ENCODE data around the gene ATP7B.
A peak's percentile ranks its signal among the peaks of the same experiment; 100 is the strongest.
"Not testable (repeated sequence)": the region's sequence is repeated elsewhere in the genome, so short reads cannot be mapped to it uniquely, and the experiment has no call there.

Gene ATP7B

GRCh38 chr13:51983292-51983691 is 28.0 kb downstream of the ATP7B start:
- not testable (repeated sequence) for H3K9ac ChIP-seq (ENCODE audit: low read length in 5 of 5); H3K9me3 ChIP-seq (ENCODE audit: control insufficient read depth in 5 of 5, low read length in 5 of 5); H3K27me3 ChIP-seq (ENCODE audit: control insufficient read depth in 5 of 5, insufficient read depth in 4 of 5, low read length in 5 of 5)

DNA sequence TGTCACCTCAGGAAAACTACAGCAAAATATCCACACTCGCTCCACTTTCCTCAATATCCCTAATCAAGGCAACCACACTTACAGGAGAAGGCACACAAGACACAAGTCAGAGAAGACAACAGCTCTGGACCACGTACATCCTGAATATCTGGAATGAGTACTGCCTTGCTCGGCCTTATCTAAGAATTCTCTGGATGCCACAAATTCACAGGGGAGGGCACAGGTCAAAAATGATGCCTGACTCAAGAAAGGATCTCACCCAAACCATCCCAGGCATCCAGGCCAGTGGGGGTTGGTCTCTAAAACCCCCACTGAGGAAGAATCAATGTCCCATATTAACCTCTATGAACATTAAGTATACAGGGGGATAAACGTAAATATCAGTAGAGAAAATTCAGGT is 29.9 kb downstream of the ATP7B start:
- Histone ChIP-seq H3K36me3 (ENCODE audit: control insufficient read depth in 5 of 5, insufficient read depth in 5 of 5, low read length in 5 of 5) (no peaks in the 10 kb centered on the region), H3K9me3 (ENCODE audit: control insufficient read depth in 5 of 5, low read length in 5 of 5) (no peaks in the 10 kb centered on the region), H3K27ac (ENCODE audit: low read depth, low read length) (no peak overlapping the region), H3K4me1 (ENCODE audit: control insufficient read depth in 5 of 5, insufficient read depth in 5 of 5, low read length in 5 of 5) (peaks cover 0 to 13% (median 5%) of the 10 kb centered on the region in 5 donors), H3K4me3 (ENCODE audit: low read depth in 1 of 5, low read length in 5 of 5) (peak overlapping the region in 1 of 5 donors; percentile 2), H3K27me3 (ENCODE audit: control insufficient read depth in 5 of 5, insufficient read depth in 4 of 5, low read length in 5 of 5) (no peaks in the 10 kb centered on the region), H3K9ac (ENCODE audit: low read length in 5 of 5) (no peak overlapping the region)

More at GRCh38 chr13:51983292-51983691, 28.0 kb downstream of the ATP7B start:
- H3K4me3 ChIP-seq (ENCODE audit: low read depth in 1 of 5, low read length in 5 of 5); H3K36me3 ChIP-seq (ENCODE audit: control insufficient read depth in 5 of 5, insufficient read depth in 5 of 5, low read length in 5 of 5); H3K27ac ChIP-seq (ENCODE audit: low read depth, low read length): not testable (repeated sequence)
- H3K4me1 ChIP-seq (ENCODE audit: control insufficient read depth in 5 of 5, insufficient read depth in 5 of 5, low read length in 5 of 5), result peaks cover 0 to 13% (median 5%) of the 10 kb centered on the region in 5 donors

GRCh38 chr13:51980908-51981307 is 30.3 kb downstream of the ATP7B start:
- Histone ChIP-seq H3K9me3 (ENCODE audit: control insufficient read depth in 5 of 5, low read length in 5 of 5) (no peaks in the 10 kb centered on the region), H3K4me1 (ENCODE audit: control insufficient read depth in 5 of 5, insufficient read depth in 5 of 5, low read length in 5 of 5) (peaks cover 0 to 13% (median 5%) of the 10 kb centered on the region in 5 donors), H3K27ac (ENCODE audit: low read depth, low read length) (no peak overlapping the region), H3K9ac (ENCODE audit: low read length in 5 of 5) (no peak overlapping the region), H3K27me3 (ENCODE audit: control insufficient read depth in 5 of 5, insufficient read depth in 4 of 5, low read length in 5 of 5) (no peaks in the 10 kb centered on the region), H3K4me3 (ENCODE audit: low read depth in 1 of 5, low read length in 5 of 5) (peak overlapping the region in 1 of 5 donors; percentile 2), H3K36me3 (ENCODE audit: control insufficient read depth in 5 of 5, insufficient read depth in 5 of 5, low read length in 5 of 5) (no peaks in the 10 kb centered on the region)

- Histone ChIP-seq H3K4me1 (ENCODE audit: control insufficient read depth in 5 of 5, insufficient read depth in 5 of 5, low read length in 5 of 5) (peaks cover 0 to 13% (median 5%) of the 10 kb centered on the region in 5 donors), H3K4me3 (ENCODE audit: low read depth in 1 of 5, low read length in 5 of 5) (no peak overlapping the region), H3K9me3 (ENCODE audit: control insufficient read depth in 5 of 5, low read length in 5 of 5) (no peaks in the 10 kb centered on the region), H3K27ac (ENCODE audit: low read depth, low read length) (no peak overlapping the region), H3K9ac (ENCODE audit: low read length in 5 of 5) (no peak overlapping the region), H3K27me3 (ENCODE audit: control insufficient read depth in 5 of 5, insufficient read depth in 4 of 5, low read length in 5 of 5) (no peaks in the 10 kb centered on the region), H3K36me3 (ENCODE audit: control insufficient read depth in 5 of 5, insufficient read depth in 5 of 5, low read length in 5 of 5) (peaks cover 0 to 4% (median 0%) of the 10 kb centered on the region in 5 donors)
Observed at GRCh38 chr13:51978796-51979556, 32.3 kb downstream of the ATP7B start.

DNA sequence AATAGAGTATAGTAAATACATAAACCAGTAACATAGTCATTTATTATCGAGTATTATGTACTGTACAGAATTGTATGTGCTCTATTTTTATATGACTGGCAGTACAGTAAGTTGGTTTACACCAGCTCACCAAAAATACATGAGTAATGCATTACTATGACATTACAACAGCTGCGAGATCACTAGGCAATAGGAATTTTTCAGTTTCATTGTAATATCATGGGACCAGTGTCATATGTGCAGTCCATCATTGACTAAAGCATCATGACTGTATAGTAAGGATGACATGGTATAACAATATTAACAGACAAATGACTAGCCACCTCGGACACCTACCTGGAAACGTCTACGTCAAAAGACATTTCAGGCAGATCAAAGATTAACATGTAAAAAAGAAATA is 33.6 kb downstream of the ATP7B start:
- Histone ChIP-seq H3K36me3 (ENCODE audit: control insufficient read depth in 5 of 5, insufficient read depth in 5 of 5, low read length in 5 of 5) (peaks cover 0 to 4% (median 0%) of the 10 kb centered on the region in 5 donors), H3K27me3 (ENCODE audit: control insufficient read depth in 5 of 5, insufficient read depth in 4 of 5, low read length in 5 of 5) (no peaks in the 10 kb centered on the region), H3K9ac (ENCODE audit: low read length in 5 of 5) (no peak overlapping the region), H3K4me1 (ENCODE audit: control insufficient read depth in 5 of 5, insufficient read depth in 5 of 5, low read length in 5 of 5) (peaks cover 0 to 13% (median 5%) of the 10 kb centered on the region in 5 donors), H3K27ac (ENCODE audit: low read depth, low read length) (no peak overlapping the region), H3K4me3 (ENCODE audit: low read depth in 1 of 5, low read length in 5 of 5) (no peak overlapping the region), H3K9me3 (ENCODE audit: control insufficient read depth in 5 of 5, low read length in 5 of 5) (no peaks in the 10 kb centered on the region)

DNA sequence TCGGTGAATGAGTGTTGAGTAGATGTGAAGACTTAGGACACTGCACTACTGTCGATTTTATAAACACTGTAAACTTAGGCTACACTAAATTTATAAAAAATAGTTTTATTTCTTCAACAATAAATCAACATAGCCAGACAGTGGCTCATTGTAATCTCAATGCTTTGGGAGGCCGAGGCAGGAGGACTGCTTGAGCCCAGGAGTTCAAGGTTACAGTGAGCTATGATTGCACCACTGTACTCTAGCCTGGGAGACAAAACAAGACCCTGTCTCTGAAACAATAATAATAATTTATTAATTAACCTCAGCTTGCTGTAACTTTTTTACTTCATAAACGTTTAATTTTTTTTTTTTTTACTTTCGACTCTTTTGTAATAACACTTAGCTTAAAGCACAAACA is 34.4 kb downstream of the ATP7B start:
- Histone ChIP-seq H3K4me1 (ENCODE audit: control insufficient read depth in 5 of 5, insufficient read depth in 5 of 5, low read length in 5 of 5) (peaks cover 0 to 13% (median 5%) of the 10 kb centered on the region in 5 donors), H3K27me3 (ENCODE audit: control insufficient read depth in 5 of 5, insufficient read depth in 4 of 5, low read length in 5 of 5) (no peaks in the 10 kb centered on the region), H3K4me3 (ENCODE audit: low read depth in 1 of 5, low read length in 5 of 5) (no peak overlapping the region), H3K9me3 (ENCODE audit: control insufficient read depth in 5 of 5, low read length in 5 of 5) (no peaks in the 10 kb centered on the region), H3K36me3 (ENCODE audit: control insufficient read depth in 5 of 5, insufficient read depth in 5 of 5, low read length in 5 of 5) (peaks cover 0 to 4% (median 0%) of the 10 kb centered on the region in 5 donors), H3K9ac (ENCODE audit: low read length in 5 of 5) (no peak overlapping the region), H3K27ac (ENCODE audit: low read depth, low read length) (no peak overlapping the region)

DNA sequence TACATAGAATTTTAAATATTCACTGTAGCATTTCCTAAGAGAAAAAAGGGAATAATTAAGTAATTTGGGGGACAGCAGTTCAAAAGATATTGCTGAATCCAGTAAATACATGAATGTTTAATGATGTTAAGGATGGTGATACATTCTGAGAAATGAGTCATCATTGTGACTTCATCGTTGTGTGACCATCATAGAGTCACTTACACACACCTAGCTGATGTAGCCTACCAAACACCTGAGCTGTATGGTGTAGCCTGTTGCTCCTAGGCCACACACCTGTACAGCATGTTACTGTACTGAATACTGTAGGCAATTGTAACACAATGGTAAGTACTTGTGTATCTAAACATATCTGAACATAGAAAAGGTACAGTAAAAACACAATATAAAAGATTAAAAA is 34.8 kb downstream of the ATP7B start:
- Histone ChIP-seq H3K9ac (ENCODE audit: low read length in 5 of 5) (no peak overlapping the region), H3K36me3 (ENCODE audit: control insufficient read depth in 5 of 5, insufficient read depth in 5 of 5, low read length in 5 of 5) (peaks cover 0 to 4% (median 0%) of the 10 kb centered on the region in 5 donors), H3K27me3 (ENCODE audit: control insufficient read depth in 5 of 5, insufficient read depth in 4 of 5, low read length in 5 of 5) (no peaks in the 10 kb centered on the region), H3K27ac (ENCODE audit: low read depth, low read length) (no peak overlapping the region), H3K9me3 (ENCODE audit: control insufficient read depth in 5 of 5, low read length in 5 of 5) (no peaks in the 10 kb centered on the region), H3K4me3 (ENCODE audit: low read depth in 1 of 5, low read length in 5 of 5) (no peak overlapping the region), H3K4me1 (ENCODE audit: control insufficient read depth in 5 of 5, insufficient read depth in 5 of 5, low read length in 5 of 5) (peaks cover 0 to 11% (median 4%) of the 10 kb centered on the region in 5 donors)

DNA sequence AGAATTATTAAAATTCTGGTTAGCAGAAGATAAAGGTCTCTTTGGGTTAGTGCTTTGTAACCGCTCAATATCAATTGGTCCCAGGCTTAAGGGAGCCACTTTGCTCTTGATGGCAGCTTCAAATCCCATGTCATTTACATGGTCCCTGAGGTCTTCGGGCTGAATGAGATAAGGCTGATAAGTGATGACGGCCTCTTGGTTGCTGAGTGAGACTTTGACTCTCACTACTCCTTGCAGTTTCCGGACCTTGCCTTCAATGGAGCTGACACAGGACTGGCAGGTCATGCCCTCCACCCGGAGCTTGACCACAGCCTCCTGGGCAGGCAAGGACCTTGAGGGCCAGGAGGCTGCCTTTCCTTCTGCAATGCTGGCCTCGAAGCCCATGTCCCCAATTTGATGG is 36.8 kb downstream of the ATP7B start:
- Histone ChIP-seq H3K4me3 (ENCODE audit: low read depth in 1 of 5, low read length in 5 of 5) (no peak overlapping the region), H3K4me1 (ENCODE audit: control insufficient read depth in 5 of 5, insufficient read depth in 5 of 5, low read length in 5 of 5) (peaks cover 0 to 5% (median 0%) of the 10 kb centered on the region in 5 donors), H3K9me3 (ENCODE audit: control insufficient read depth in 5 of 5, low read length in 5 of 5) (no peaks in the 10 kb centered on the region), H3K27ac (ENCODE audit: low read depth, low read length) (no peak overlapping the region), H3K27me3 (ENCODE audit: control insufficient read depth in 5 of 5, insufficient read depth in 4 of 5, low read length in 5 of 5) (no peaks in the 10 kb centered on the region), H3K36me3 (ENCODE audit: control insufficient read depth in 5 of 5, insufficient read depth in 5 of 5, low read length in 5 of 5) (peaks cover 0 to 9% (median 4%) of the 10 kb centered on the region in 5 donors), H3K9ac (ENCODE audit: low read length in 5 of 5) (no peak overlapping the region)

DNA sequence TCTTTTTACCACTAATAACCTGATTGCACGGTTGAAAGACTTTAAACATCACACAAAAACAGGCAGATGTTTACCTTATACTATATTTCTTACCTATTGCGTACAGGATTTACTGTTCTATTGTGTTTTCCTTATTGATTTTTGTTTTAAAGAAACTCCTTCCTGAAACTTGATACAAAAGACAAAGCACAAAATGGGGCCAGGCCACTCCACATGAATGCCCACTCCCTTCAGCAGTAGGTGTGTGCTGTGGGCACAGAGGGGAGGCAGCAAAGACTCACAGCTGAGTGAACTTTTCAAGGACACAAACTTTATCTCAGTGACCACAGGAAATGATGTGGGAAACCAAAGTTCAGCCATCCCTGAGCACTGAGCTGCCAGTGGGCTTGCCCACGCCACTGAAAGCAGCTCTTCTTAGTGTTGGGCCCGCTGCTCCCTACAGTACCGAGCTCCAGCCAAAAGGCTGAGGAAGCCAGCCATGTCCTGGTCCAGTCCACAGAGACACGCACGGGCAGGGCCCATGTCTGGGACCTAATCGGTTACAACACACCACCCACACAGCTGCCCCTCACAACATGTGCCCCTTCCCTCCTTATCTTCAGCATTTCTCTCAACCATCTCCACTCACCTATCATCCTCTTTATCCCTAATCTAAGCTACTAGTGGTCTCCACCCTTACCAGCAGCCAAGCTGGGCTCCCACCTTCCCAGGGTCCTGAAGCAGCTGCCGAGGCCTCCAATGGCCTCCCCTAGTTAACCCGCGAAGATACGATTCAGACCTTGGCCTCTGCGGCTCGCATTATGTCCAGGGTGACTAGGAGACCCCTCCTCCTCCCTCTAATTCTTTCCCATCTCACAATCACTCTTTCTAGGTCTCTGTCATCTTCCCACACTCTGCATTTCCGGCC is 39.5 kb downstream of the ATP7B start:
- H3K9me3 ChIP-seq (ENCODE audit: control insufficient read depth in 5 of 5, low read length in 5 of 5), result no peaks in the 10 kb centered on the region

DNA sequence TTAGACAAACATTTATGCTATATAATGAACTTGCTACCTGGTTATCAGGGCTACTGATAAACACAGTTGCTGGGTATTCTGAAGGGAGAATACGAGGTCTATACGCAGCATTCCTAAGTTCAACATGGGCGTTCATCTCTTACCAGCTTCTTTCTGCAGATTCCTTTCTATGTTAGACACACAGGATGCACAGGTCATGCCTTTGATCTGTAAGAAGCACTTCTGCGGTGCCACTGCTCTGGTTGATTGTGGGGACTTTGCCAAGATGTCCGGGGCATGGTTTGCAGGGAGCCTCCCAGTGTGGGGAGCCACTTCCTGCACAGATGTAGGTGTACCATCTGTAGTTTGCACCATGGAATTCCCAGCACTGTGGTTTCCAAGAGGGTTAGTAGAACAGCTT is 40.9 kb downstream of the ATP7B start:
- no peaks in the 10 kb centered on the region for H3K9me3 ChIP-seq (ENCODE audit: control insufficient read depth in 5 of 5, low read length in 5 of 5)
- no peak overlapping the region for H3K4me3 ChIP-seq (ENCODE audit: low read depth in 1 of 5, low read length in 5 of 5)
- H3K4me1 ChIP-seq (ENCODE audit: control insufficient read depth in 5 of 5, insufficient read depth in 5 of 5, low read length in 5 of 5), result peaks cover 0 to 14% (median 0%) of the 10 kb centered on the region in 5 donors
- H3K36me3 ChIP-seq (ENCODE audit: control insufficient read depth in 5 of 5, insufficient read depth in 5 of 5, low read length in 5 of 5), result peaks cover 2 to 21% (median 7%) of the 10 kb centered on the region in 5 donors
- H3K27me3 ChIP-seq (ENCODE audit: control insufficient read depth in 5 of 5, insufficient read depth in 4 of 5, low read length in 5 of 5), result no peaks in the 10 kb centered on the region
- no peak overlapping the region for H3K27ac ChIP-seq (ENCODE audit: low read depth, low read length)
- H3K9ac ChIP-seq (ENCODE audit: low read length in 5 of 5), result no peak overlapping the region

More for the DNA sequence above, 39.5 kb downstream of the ATP7B start:
- peaks cover 0 to 14% (median 0%) of the 10 kb centered on the region in 5 donors for H3K4me1 ChIP-seq (ENCODE audit: control insufficient read depth in 5 of 5, insufficient read depth in 5 of 5, low read length in 5 of 5)
- no peak overlapping the region for H3K4me3 ChIP-seq (ENCODE audit: low read depth in 1 of 5, low read length in 5 of 5)
- H3K36me3 ChIP-seq (ENCODE audit: control insufficient read depth in 5 of 5, insufficient read depth in 5 of 5, low read length in 5 of 5), result peaks cover 2 to 18% (median 7%) of the 10 kb centered on the region in 5 donors
- H3K9ac ChIP-seq (ENCODE audit: low read length in 5 of 5), result no peak overlapping the region
- no peaks in the 10 kb centered on the region for H3K27me3 ChIP-seq (ENCODE audit: control insufficient read depth in 5 of 5, insufficient read depth in 4 of 5, low read length in 5 of 5)
- no peak overlapping the region for H3K27ac ChIP-seq (ENCODE audit: low read depth, low read length)

Measured in subcutaneous abdominal adipose tissue (tissue), 5 donors.